ENCODE measurements around the gene SERPINB8. TPM values are rescaled to one million over a fixed set of nuclear protein-coding genes. Genes with fewer than 3 reads are reported as not detected.
"Not testable (repeated sequence)": the region's sequence is repeated elsewhere in the genome, so short reads cannot be mapped to it uniquely, and the experiment has no call there.

Gene SERPINB8, protein sequence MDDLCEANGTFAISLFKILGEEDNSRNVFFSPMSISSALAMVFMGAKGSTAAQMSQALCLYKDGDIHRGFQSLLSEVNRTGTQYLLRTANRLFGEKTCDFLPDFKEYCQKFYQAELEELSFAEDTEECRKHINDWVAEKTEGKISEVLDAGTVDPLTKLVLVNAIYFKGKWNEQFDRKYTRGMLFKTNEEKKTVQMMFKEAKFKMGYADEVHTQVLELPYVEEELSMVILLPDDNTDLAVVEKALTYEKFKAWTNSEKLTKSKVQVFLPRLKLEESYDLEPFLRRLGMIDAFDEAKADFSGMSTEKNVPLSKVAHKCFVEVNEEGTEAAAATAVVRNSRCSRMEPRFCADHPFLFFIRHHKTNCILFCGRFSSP
- total RNA-seq, result 10 to 100 TPM; 15.9 to 20.1 TPM
- polyA plus RNA-seq, result 10 to 100 TPM; 11.2 to 14.3 (median 11.6) TPM
- total RNA-seq, result 4.9 to 14.2 (median 12.3) reads per million in 6 experiments

DNA sequence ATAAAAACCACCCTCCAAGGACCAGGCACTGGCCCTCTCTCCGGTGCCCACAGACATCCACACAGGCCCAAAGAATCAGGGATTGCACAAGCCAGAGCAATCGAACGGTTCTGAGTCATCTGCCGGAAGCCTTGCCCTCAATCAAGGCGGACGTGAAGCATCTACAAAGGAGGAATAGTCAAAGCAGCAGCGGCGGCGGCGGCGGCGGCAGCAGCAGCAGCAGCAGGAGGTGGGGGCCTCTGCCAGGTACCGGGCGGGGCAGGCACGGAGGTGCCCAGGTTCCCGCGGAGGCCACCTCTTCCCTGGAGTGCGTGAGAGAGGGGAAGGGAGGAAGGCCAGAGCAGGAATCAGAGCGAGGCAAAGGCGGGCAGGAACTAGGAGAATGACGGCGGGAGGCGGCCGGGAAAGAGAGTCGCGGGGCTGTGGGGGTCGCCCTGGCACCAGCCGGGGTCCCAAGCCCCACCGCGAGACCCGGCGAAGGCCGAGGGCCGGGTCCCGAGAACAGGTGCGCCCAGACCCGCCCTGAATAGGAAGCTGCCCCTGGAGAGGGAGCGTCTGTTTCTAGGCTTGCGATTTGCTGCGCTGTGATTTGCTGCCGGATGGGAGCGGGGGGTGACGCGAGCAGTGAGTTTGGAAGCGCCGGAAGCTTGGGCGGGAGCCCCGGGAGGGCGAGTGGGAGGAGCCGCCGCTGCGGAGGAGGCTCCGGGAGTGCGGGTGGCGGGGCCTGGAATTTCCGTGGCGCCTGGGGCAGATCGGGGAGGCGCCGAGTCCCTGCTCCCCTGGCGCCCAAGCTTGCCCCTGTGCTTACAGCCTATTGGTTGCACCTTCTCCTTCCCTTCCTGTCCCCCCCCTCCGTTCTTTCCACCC lies at the start of gene SERPINB8:
Gene SERPINB8, plus strand, starts transcription at position 140 of the 867 bp plus-strand sequence. CDS start 8,228 bp downstream, outside the sequence.
- Mint-ChIP-seq H3K27ac (peak within 1 kb of the TSS; percentile 87 to 98 (median 96)), H3K4me3 (peak within 1 kb of the TSS; percentile 85 to 100 (median 97))

DNA sequence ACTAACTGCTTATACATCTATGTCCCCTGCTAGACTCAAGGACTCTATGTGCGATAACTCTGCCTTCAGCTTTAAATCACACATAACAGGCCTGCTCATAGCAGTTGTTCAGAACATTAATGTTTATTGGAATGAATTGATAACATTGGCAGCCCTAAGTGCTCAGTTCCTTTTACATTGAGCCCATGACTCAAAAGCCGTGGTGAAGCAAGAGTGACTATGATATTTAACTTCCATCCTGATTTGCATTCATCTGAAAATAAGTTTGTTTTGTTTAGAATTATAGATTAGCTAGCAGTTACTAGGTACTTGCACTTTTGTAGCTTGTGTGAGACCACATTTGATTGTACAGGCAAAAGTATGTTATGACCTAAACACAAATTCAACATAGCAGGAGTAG lies 47.8 kb upstream of the SERPINB8 start:
- H3K4me1 Mint-ChIP-seq, result no peaks in the 10 kb centered on the region
- H3K4me3 Mint-ChIP-seq, result no peak overlapping the region
- no peaks in the 10 kb centered on the region for H3K36me3 Mint-ChIP-seq
- DNase-seq (no peak), ATAC-seq (no peak)
- H3K27me3 Mint-ChIP-seq, result peaks cover 20 to 58% (median 25%) of the 10 kb centered on the region in 5 donors
- POLR2A ChIA-PET, result no interaction called here
- no peak overlapping the region for H3K27ac Mint-ChIP-seq
- H3K9me3 Mint-ChIP-seq, result no peaks in the 10 kb centered on the region

More for the DNA sequence above, at the start of gene SERPINB8:
- POLR2A ChIA-PET, result interaction anchor here (0.9 kb wide), 1 partner anchor 1253 kb away, joined by 3 read pairs; no protein-coding TSS in a partner anchor
- DNase-seq (peak; percentile 63 to 88 (median 74)), ATAC-seq (peak; percentile 90 to 92)
- Mint-ChIP-seq H3K36me3 (no peaks in the 10 kb centered on the region), H3K27me3 (peaks cover 0 to 6% (median 0%) of the 10 kb centered on the region in 5 donors), H3K9me3 (no peaks in the 10 kb centered on the region), H3K4me1 (peaks cover 24 to 55% (median 37%) of the 10 kb centered on the region in 4 donors)

DNA sequence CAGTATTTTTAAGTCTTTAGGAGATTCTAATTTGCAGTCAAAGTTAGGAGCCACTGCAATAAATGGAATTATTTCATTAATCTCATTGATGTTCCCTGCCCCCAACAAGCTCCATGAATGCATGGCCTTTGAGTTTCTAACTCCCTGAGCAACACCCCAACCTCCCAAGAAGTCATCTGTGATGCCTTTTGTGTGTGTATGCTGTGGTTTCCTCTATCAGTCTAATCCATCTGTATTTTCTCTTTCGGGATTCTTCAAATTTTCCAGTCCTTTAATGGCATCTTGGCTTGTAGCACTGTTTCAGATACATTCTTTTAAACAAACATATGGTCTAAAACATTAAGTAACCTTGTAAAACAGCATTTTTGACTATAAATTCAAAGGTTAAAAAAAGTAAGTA lies 45.3 kb upstream of the SERPINB8 start:
- POLR2A ChIA-PET, result no interaction called here
- Mint-ChIP-seq H3K27ac (no peak overlapping the region), H3K4me3 (no peak overlapping the region), H3K9me3 (no peaks in the 10 kb centered on the region), H3K4me1 (no peaks in the 10 kb centered on the region), H3K27me3 (peaks cover 15 to 54% (median 21%) of the 10 kb centered on the region in 5 donors), H3K36me3 (no peaks in the 10 kb centered on the region)
- ATAC-seq, result no peak
- DNase-seq, result no peak

DNA sequence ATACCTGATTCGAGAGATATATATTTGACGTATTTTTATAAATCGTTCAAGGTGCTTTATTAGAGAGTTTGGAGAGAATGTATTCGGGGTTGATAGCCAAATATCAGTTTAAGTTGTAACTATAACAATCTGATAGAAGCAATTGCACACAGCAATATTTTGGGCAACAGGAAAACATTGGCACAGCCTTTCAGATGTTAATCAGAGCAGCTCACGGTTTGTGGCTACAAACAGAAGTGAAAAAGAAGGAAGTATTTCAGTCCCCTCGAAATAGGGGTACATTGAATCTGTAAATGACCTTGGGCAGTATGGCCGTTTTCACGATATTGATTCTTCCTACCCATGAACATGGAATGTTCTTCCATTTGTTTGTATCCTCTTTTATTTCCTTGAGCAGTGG lies 41.5 kb upstream of the SERPINB8 start:
- POLR2A ChIA-PET, result no interaction called here
- no peak overlapping the region for H3K4me3 Mint-ChIP-seq
- ATAC-seq (no peak), DNase-seq (no peak)
- no peaks in the 10 kb centered on the region for H3K36me3 Mint-ChIP-seq
- H3K27ac Mint-ChIP-seq, result no peak overlapping the region
- H3K9me3 Mint-ChIP-seq, result no peaks in the 10 kb centered on the region
- peaks cover 8 to 48% (median 11%) of the 10 kb centered on the region in 5 donors for H3K27me3 Mint-ChIP-seq
- H3K4me1 Mint-ChIP-seq, result no peaks in the 10 kb centered on the region

DNA sequence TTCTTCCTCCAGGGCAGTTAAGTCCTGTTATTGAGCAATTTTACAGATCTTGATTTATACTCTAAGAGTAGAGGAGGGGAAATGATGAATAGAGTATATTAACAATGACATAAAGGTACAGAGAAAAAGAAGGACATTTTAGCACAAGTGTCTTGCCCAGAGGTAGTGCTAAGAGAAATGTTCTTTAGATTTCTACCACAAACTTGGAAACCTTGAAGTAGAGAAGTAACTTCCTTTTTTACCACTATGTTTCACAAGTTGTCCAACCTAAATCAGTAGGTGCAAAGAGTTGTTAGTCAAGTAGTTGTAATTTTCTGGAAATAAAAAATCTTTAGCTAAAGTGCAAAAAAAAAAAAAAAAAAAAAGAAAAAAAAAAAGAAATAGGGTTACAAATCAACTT lies 40.5 kb upstream of the SERPINB8 start:
- DNase-seq, H3K4me3 Mint-ChIP-seq, H3K4me1 Mint-ChIP-seq, POLR2A ChIA-PET, ATAC-seq, H3K36me3 Mint-ChIP-seq, H3K27ac Mint-ChIP-seq, H3K9me3 Mint-ChIP-seq: not testable (repeated sequence)
- H3K27me3 Mint-ChIP-seq, result peaks cover 3 to 38% (median 6%) of the 10 kb centered on the region in 5 donors

DNA sequence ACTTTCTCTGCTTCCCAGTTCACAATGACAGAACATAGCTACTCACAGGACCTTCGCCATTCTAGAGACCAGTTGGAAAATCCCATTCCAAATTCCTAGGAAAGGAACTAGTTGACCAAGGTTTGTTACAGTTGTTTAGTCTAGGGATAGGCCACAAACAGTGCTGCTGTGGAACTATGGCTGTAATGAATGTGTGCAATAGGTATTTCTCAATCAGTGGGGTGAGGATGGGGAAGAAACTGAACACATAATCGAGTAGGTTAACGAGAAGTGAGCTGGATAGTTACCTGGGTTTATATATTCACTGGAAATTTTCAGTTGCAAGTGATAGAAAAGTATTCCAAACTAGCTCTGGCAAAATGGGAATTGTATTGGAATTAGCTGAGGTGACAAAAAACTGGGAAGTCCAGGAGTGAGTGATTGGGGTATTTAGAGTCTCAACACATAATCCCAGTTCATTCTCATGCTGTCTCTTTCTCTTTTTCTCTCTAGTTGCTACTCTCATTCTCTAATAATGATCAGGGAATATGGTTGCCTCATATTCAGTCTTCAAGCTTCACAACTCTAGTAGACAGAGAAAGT lies 39.0 kb upstream of the SERPINB8 start:
- Mint-ChIP-seq H3K9me3 (no peaks in the 10 kb centered on the region), H3K4me1 (peaks cover 0 to under 1% (median 0%) of the 10 kb centered on the region in 4 donors), H3K36me3 (no peaks in the 10 kb centered on the region), H3K4me3 (no peak overlapping the region), H3K27me3 (peaks cover 0 to 27% (median 9%) of the 10 kb centered on the region in 5 donors), H3K27ac (no peak overlapping the region)
- DNase-seq, result no peak
- POLR2A ChIA-PET, result no interaction called here
- ATAC-seq, result no peak

DNA sequence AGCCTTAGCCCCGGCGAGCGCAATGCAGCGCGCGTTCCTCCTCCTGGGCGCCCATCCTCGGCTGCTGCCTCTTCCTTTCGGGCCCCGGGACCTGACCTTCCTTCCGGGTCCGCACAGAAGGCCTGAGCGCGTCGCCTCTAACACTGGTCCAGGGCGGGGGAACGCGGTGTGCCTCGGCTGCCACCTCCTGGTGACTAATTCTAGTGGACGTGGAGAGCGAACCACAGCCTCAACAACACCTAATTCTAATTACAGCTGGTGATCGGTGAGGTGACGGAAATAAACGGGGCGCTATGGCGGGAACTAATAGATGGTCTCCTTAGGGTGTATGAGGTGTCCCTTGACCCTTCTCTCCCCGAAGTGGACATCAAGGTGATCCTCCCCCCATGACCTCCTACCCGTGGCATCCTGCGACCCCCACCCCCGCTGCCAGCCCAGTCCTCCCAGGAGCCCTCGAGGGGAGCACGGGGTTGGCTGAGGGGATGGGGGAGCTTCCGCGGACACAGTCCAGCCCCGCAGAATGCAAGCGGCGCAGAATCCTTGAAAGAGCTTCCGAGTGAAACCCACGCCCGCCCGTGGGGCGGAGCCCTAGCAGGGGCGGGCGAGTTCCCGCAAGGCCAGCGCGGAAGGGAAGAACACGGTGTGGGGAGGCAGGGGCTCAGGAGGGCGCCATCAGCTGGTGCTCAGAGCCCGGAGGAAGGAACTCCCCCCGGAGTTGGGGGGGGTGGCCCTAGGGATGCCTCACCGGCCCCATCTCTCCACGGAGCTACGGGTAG lies 33.5 kb upstream of the SERPINB8 start:
- peak; percentile 74 to 89 for ATAC-seq

DNA sequence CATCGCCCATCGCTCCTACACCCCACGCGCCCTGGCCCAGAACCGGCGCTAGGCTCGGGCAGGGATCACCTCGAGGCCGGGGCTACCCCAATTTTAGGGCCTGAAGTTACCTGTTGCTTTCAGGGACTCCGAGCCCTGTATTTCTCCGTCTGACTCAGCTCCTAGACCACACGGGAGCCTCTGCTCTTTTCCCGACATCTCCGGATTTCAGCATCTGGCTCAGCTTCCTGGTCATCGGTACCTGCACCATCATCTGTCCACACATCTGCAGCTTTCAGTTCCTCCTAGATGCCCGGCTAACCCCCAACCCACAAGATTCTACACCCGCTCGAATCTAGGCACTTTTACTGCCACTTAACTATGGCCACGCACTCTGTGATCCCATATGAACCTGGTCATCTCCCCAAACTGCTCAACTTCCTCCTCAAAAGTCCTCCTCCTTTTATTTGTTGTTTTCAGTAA lies 32.9 kb upstream of the SERPINB8 start:
- ATAC-seq (no peak), DNase-seq (no peak)
- H3K9me3 Mint-ChIP-seq, result peaks cover 0 to 6% (median 0%) of the 10 kb centered on the region in 9 donors
- H3K4me1 Mint-ChIP-seq, result peaks cover 2 to 8% (median 3%) of the 10 kb centered on the region in 4 donors
- POLR2A ChIA-PET, result no interaction called here
- H3K4me3 Mint-ChIP-seq, result peak overlapping the region in 1 of 10 donors; percentile 66
- no peaks in the 10 kb centered on the region for H3K36me3 Mint-ChIP-seq
- peaks cover 5 to 16% (median 11%) of the 10 kb centered on the region in 5 donors for H3K27me3 Mint-ChIP-seq
- H3K27ac Mint-ChIP-seq, result no peak overlapping the region

More for the DNA sequence above, 33.5 kb upstream of the SERPINB8 start:
- Mint-ChIP-seq H3K27ac (no peak overlapping the region), H3K36me3 (no peaks in the 10 kb centered on the region), H3K4me1 (peaks cover 2 to 8% (median 3%) of the 10 kb centered on the region in 4 donors), H3K27me3 (peaks cover 3 to 16% (median 5%) of the 10 kb centered on the region in 5 donors), H3K4me3 (peak overlapping the region in 8 of 10 donors; percentile 58 to 80 (median 70)), H3K9me3 (peaks cover 0 to under 1% (median 0%) of the 10 kb centered on the region in 9 donors)
- DNase-seq, result peak in 9 of 10 donors; percentile 11 to 67 (median 18)
- POLR2A ChIA-PET, result no interaction called here

DNA sequence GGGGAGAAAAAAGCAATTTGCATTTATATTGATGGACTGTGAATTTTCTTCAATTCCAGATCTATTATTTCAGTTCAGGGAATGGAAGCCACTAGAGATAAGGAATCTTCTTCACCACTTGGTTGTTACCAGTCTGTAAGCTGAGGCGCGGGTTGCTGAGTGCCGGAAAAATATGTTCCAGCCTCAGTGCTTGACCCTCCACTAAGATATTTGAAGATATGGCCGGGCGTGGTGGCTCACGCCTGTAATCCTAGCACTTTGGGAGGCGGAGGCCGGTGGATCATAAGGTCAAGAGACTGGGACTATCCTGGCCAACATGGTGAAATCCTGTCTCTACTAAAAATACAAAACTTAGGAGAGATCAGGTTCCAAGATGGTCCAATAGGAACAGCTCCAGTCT lies 29.9 kb upstream of the SERPINB8 start:
- Mint-ChIP-seq H3K4me3 (no peak overlapping the region), H3K27ac (no peak overlapping the region), H3K36me3 (no peaks in the 10 kb centered on the region), H3K27me3 (peaks cover 22 to 43% (median 37%) of the 10 kb centered on the region in 5 donors), H3K4me1 (peaks cover 2 to 8% (median 3%) of the 10 kb centered on the region in 4 donors), H3K9me3 (peaks cover 0 to 10% (median 0%) of the 10 kb centered on the region in 9 donors)
- no peak for ATAC-seq
- POLR2A ChIA-PET, result no interaction called here
- no peak for DNase-seq

DNA sequence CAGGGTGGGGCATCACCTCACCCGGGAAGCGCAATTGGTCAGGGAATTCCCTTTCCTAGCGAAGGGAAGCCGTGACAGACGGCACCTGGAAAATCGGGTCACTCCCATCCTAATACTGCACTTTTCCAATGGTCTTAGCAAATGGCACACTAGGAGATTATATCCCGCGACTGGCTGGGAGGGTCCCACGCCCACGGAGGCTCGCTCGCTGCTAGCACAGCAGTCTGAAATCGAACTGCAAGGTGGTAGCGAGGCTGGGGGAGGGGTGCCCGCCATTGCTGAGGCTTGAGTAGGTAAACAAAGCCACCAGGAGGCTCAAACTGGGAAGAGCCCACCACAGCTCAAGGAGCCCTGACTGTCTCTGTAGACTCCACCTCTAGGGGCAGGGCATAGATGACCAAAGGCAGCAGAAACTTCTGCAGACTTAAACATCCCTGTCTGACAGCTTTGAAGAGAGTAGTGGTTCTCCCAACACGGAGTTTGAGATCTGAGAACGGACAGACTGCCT lies 29.3 kb upstream of the SERPINB8 start:
- H3K9me3 Mint-ChIP-seq, H3K4me1 Mint-ChIP-seq, H3K27ac Mint-ChIP-seq, POLR2A ChIA-PET, DNase-seq, H3K4me3 Mint-ChIP-seq, H3K36me3 Mint-ChIP-seq, ATAC-seq: not testable (repeated sequence)
- peaks cover 25 to 49% (median 41%) of the 10 kb centered on the region in 5 donors for H3K27me3 Mint-ChIP-seq

DNA sequence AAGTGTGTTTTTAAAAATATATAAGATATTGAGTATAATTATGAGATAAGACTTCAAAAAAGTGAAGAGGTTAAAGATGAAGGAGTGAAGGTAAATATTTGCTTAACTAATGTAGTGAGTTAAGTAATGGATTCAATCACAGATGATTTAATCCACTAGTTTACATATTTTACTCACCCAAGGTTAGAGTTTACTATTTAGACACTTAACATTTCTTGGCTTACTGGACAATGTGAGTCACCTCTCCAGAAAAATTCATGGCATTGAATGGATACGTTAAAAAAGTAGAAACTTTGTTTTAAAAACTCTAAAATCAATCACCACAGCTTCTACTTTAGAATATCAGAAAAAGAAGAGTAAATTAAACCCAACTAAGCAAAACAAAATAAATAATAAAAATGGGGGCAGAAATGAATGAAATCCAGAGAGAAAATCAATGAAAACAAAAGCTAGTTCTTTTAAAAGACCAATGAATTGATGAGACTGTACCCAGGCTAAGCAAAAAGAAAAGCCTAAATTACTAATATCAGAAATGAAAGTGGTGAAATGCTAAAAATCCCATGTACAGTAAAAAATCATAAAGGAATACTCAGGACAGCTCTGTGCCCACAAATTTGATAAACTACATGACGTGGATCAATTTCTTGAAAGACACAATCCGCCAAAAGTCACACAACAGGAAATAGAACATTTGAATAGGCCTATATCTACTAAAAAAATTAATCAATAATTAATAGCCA lies 22.7 kb upstream of the SERPINB8 start:
- Mint-ChIP-seq H3K27ac (no peak overlapping the region), H3K9me3 (peaks cover 0 to 5% (median 0%) of the 10 kb centered on the region in 9 donors), H3K4me3 (no peak overlapping the region), H3K36me3 (no peaks in the 10 kb centered on the region), H3K27me3 (peaks cover 38 to 66% (median 56%) of the 10 kb centered on the region in 5 donors), H3K4me1 (peaks cover 0 to 12% (median 10%) of the 10 kb centered on the region in 4 donors)
- POLR2A ChIA-PET, result no interaction called here
- no peak for DNase-seq
- ATAC-seq, result no peak
